ENCODE results near the gene BBS10.
"Not testable (repeated sequence)": the region's sequence is repeated elsewhere in the genome, so short reads cannot be mapped to it uniquely, and the experiment has no call there.

BBS10 gene

GRCh38 chr12:76375939-76376338 is 27.7 kb upstream of the BBS10 start:
- ChIA-PET POLR2A (no interaction called here), CTCF (interaction anchor here (1.6 kb wide), 1 partner anchor 10 kb away, joined by 3 read pairs; no protein-coding TSS in a partner anchor)
- no peak overlapping the region for H3K4me3 ChIP-seq (ENCODE audit: low read depth, low read length)
- TF ChIP-seq, protein P1, sequence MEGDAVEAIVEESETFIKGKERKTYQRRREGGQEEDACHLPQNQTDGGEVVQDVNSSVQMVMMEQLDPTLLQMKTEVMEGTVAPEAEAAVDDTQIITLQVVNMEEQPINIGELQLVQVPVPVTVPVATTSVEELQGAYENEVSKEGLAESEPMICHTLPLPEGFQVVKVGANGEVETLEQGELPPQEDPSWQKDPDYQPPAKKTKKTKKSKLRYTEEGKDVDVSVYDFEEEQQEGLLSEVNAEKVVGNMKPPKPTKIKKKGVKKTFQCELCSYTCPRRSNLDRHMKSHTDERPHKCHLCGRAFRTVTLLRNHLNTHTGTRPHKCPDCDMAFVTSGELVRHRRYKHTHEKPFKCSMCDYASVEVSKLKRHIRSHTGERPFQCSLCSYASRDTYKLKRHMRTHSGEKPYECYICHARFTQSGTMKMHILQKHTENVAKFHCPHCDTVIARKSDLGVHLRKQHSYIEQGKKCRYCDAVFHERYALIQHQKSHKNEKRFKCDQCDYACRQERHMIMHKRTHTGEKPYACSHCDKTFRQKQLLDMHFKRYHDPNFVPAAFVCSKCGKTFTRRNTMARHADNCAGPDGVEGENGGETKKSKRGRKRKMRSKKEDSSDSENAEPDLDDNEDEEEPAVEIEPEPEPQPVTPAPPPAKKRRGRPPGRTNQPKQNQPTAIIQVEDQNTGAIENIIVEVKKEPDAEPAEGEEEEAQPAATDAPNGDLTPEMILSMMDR (IDR thresholded peaks at IDR 0.05; ENCODE audit: insufficient read depth, low read length, missing control alignments): no peak
- DNase-seq (ENCODE audit: low read depth, low spot score): no peak

DNA sequence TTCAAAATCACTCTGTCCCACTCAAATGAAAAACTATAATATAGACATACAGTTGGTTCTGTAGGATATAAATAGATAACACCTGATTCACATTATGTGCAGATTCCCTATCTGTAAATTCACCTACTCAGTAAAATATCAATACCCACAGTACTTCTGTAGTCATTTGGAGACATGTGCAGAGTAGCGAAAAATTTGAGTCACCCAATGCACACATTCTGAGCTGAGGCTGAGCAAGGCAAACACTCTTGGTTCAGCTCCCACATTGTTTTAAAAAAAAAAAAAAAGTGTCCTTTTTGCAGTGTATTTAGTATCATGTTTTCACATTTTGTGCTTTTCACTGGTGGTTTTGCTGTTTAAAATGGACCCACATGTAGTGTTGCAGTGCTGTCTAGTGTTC is 27.3 kb upstream of the BBS10 start:
- no peak overlapping the region for H3K4me3 ChIP-seq (ENCODE audit: low read depth, low read length)
- POLR2A ChIA-PET: no interaction called here
- TF ChIP-seq, protein P1 (IDR thresholded peaks at IDR 0.05; ENCODE audit: insufficient read depth, low read length, missing control alignments): no peak
- no peak for DNase-seq (ENCODE audit: low read depth, low spot score)
- CTCF ChIA-PET: interaction anchor here (1.6 kb wide), 1 partner anchor 11 kb away, joined by 3 read pairs; no protein-coding TSS in a partner anchor

GRCh38 chr12:76374386-76375020 is 26.3 kb upstream of the BBS10 start:
- TF ChIP-seq, protein P1 (IDR thresholded peaks at IDR 0.05; ENCODE audit: insufficient read depth, low read length, missing control alignments): no peak

DNA sequence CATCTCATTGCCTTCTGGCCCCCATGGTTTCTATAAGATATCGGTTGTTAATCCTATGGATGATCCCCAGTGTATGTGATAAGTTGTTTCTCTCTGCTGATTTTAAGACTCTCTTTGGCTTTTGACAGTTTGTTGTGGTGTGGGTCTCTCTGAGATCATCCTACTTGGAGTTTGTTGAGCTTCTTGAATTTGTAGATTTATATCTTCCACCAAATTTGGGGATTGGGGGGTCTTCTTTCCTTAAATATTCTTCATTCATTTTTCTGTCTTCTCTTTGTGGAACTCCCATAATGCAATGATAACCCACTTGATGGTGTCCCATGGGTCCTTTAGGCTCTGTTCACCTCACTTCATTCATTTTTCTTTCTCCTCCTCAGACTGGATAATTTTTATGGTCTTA is 20.0 kb upstream of the BBS10 start:
- DNase-seq (ENCODE audit: low read depth, low spot score): no peak
- ChIA-PET CTCF (no interaction called here), POLR2A (no interaction called here)
- TF ChIP-seq, protein P1 (IDR thresholded peaks at IDR 0.05; ENCODE audit: insufficient read depth, low read length, missing control alignments): no peak
- H3K4me3 ChIP-seq (ENCODE audit: low read depth, low read length): no peak overlapping the region

More at GRCh38 chr12:76374386-76375020, 26.3 kb upstream of the BBS10 start:
- ChIA-PET CTCF (no interaction called here), POLR2A (interaction anchor here (0.6 kb wide), 1 partner anchor 627 kb away, joined by 3 read pairs; no protein-coding TSS in a partner anchor)
- H3K4me3 ChIP-seq (ENCODE audit: low read depth, low read length): no peak overlapping the region
- peak; percentile 0 for DNase-seq (ENCODE audit: low read depth, low spot score)

GRCh38 chr12:76366163-76366562 is 17.9 kb upstream of the BBS10 start:
- TF ChIP-seq, protein P1 (IDR thresholded peaks at IDR 0.05; ENCODE audit: insufficient read depth, low read length, missing control alignments): no peak
- ChIA-PET POLR2A (no interaction called here), CTCF (no interaction called here)
- DNase-seq (ENCODE audit: low read depth, low spot score): no peak
- no peak overlapping the region for H3K4me3 ChIP-seq (ENCODE audit: low read depth, low read length)

- CTCF ChIA-PET; DNase-seq (ENCODE audit: low read depth, low spot score); H3K4me3 ChIP-seq (ENCODE audit: low read depth, low read length); POLR2A ChIA-PET: not testable (repeated sequence)
Observed at GRCh38 chr12:76364131-76364530, 15.9 kb upstream of the BBS10 start.

- H3K4me3 ChIP-seq (ENCODE audit: low read depth, low read length): no peak overlapping the region
- TF ChIP-seq, protein P1 (IDR thresholded peaks at IDR 0.05; ENCODE audit: insufficient read depth, low read length, missing control alignments): no peak
- CTCF ChIA-PET: interaction anchor here (0.6 to 1.3 kb wide), 3 partner anchors 12 to 180 kb away, joined by 3 to 5 read pairs (median 3); partner anchors contain the start of gene BBS10
- POLR2A ChIA-PET: no interaction called here
- DNase-seq (ENCODE audit: low read depth, low spot score): no peak
Observed at GRCh38 chr12:76360316-76360715, 12.1 kb upstream of the BBS10 start.

All from AG04449 (cell line).